Frontal cortex (tissue), 4 donors: Measurements from ENCODE around the gene SLC38A6. TPM values are rescaled to one million over a fixed set of nuclear protein-coding genes. Genes with fewer than 3 reads are reported as not detected.

Experiments used
- DNase-seq, 2 donors: peaks; one replicate each; pipeline ENCODE4 v3.0.0; 2012; ENCODE audit warnings: low spot score in 2 of 2
- FAIRE-seq: peaks from 2 replicates; lab custom pipeline; 2012; peaks lifted over from hg19 to GRCh38; lab: Jason Lieb, UNC
- total RNA-seq: library from RNA; depleted of rRNA; stranded (reverse); fragments of >200 nt; gene quantifications from one replicate; pipeline ENCODE4 v1.2.3, GENCODE V29; 2014
- donor health status: control.
- donor health status: control.
- donor health status: control.

Gene SLC38A6
- 59.5 TPM for total RNA-seq

DNA sequence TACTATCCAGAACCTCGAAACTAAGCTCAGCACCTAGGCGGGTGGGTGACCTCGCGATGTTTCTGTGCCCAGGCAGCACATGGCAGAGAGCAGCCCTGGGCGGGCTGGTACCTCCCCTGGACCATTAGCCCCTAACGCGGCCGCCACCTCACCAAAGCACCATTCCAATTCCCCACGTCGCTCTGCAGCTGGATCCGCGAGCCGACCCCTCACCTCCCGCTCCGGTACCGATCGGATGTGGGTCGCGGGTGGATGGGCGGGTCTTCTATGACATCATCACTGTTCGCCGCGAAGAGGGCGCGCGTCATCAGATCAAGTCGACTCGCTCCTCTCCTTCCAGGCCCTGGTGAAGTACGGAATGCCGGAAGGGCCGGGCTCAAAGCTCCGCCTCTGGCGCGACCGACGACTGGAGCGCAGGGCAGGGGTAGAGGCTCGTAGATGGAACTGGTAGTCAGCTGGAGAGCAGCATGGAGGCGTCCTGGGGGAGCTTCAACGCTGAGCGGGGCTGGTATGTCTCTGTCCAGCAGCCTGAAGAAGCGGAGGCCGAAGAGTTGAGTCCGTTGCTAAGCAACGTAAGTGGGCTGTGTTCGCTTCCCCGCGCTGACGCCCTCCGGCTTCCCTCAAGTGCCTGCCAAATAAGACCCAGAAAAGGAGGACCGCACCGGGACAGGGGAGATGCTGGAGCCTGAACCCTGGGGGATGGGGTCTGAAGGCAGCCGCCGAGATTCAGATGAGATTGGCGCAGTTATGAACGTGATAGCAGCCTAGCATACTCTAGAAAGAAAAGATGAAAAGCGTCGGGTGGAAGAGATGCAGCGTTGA is at the start of gene SLC38A6, which contains the start of gene TRMT5:
Gene SLC38A6, plus strand, starts transcription at position 435 of the 822 bp plus-strand sequence. Its CDS starts 33 bp downstream, at position 468.
Gene TRMT5, minus strand, starts transcription at position 269 of the 822 bp plus-strand sequence. Its CDS starts 106 bp downstream, at position 163.
- peak; percentile 73 to 83 for DNase-seq
- FAIRE-seq, result no peak

DNA sequence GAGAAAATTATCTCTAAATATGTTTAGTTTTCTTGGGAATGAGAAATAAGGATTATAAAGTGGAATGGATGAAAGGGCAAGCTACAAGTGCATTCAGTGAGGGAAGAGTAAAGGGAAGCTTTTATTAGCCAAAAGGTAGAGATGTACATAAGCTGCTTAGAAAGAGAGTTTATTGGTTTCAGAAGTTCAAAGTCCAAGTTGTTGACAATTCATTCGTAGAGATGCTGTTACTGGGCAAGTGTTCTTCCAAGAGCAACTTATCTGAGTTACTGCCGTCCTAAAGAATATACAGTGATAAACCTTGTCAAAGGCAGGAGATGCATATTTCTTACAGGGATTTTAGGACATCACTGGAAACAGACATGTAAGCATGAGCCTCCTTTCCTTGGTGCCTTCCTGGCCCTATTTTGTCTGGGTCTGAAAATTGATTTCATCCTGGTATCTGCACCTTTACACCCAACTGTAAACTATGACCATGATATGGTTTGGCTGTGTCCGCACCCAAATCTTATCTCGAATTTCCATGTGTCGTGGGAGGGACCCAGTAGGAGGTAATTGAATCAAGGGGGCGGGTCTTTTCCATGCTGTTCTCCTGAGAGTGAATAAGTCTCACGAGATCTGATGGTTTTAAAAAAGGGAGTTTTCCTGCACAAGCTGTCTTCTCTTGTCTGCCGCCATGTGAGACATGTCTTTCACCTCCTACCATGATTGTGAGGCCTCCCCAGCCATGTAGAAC is 47.0 kb upstream of the SLC38A6 start:
- FAIRE-seq (no peak), DNase-seq (no peak)

DNA sequence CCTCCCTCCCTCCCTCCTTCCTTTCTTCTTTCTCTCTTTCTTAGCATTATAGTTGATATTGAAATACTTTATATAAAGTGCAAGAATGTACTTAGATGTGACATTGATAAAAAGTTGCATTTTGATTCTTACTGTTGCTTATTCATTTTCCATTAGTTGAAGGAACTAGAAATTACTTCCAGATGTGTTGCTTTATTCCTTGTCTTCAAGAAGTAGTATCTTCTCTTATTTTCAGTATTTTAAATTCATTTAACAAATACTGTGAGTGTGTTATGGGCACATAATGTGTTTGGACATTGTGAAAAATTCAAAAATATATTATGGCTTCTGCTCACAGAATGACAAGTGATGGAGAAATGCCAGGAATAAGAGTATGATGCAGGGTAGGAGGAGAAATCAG is 45.7 kb upstream of the SLC38A6 start:
- DNase-seq (no peak), FAIRE-seq (no peak)

DNA sequence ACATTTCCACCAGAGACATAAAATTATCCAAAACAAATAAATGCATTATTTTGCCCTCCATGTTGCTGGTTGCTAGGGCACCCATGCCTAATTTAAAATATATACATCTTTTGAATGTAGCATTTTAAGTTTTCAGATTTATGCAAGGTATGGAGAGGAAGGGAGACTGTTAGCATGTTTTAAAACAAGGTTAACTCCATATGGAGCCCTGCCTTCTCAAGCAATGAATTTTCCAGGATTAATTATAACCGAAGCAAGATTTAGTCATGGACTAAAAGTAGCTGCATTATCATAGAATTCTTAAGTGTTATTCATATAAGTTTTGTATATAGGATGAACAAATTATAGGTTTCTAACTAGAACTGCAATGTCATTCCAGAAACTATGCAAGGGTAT is 37.4 kb upstream of the SLC38A6 start:
- DNase-seq (no peak), FAIRE-seq (no peak)

DNA sequence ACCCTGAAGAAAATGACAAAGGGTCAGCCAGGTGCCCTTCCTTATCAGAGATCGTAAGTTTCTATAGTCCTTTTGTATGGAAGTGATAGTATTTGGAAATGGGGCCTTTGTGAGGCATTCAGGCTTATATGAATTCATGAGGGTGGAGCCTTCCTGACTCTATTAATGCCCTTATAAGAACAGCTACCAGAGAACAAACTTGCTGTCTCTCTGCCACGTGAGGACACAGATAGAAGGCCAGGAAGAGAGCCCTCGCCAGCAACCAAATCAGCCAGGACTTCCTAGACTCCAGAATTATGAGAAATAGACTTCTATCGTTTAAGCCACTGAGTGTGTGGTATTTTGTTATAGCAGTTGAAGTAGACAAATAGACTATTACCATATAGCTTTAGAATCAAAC is 36.8 kb upstream of the SLC38A6 start:
- FAIRE-seq (no peak), DNase-seq (no peak)

DNA sequence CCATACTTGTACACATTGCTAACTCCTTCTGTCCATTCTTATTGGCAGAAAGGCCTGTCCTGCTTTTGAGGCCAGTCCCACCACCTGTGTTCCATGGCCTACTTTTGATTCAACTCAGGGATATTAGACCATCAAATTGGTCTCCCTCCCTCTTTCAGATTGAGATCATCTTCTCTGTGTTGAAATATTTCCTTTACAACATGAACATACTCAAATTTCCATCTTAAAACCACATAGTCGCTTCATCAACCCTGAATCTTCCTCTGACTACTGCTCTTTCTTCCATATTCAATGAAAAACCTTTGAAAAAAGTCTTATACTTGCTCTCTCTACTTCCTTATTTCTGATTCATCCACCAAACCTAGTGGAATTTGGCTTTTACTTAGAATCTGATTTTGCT is 35.1 kb upstream of the SLC38A6 start:
- DNase-seq (no peak), FAIRE-seq (no peak)

DNA sequence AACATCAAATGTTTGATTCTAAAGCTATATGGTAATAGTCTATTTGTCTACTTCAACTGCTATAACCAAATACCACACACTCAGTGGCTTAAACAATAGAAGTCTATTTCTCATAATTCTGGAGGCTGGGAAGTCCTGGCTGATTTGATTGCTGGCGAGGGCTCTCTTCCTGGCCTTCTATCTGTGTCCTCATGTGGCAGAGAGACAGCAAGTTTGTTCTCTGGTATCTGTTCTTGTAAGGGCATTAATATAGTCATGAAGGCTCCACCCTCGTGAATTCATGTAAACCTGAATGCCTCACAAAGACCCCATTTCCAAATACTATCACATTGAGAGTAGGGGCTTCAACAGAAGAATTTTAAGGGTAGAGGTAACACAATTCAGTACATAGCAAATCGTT is 34.3 kb upstream of the SLC38A6 start:
- FAIRE-seq, result no peak
- no peak for DNase-seq

DNA sequence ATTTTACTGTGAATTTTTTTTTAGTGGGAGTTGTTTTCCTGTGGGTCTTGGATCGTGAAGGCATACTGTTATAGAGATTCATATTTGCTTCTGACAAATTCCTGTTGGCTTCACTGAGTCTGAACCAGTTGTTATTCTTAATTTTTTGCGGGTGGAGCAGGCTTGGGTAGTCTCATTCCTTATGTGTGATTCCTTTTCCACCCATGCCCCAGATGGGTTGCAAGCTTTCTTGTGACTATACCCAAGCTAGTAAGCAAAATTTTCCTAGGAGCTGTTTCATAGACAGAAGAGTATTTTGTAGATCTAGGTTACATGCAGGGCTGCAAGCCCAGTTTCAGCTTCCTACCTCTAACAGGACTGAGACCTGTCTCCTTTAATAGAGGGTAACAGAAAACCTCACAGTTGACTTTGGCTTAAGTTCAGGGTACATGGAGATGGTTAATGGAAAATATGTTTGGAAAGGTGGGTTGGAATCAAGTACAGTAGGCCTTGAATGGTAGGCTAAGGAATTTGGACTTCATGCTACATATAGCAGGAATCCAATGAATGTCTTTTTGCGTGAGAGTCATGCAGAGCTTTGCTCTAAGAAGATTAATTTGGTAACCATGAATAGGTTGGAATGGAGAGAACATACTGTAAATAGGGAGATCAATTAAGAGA is 29.1 kb upstream of the SLC38A6 start:
- DNase-seq (no peak), FAIRE-seq (no peak)

DNA sequence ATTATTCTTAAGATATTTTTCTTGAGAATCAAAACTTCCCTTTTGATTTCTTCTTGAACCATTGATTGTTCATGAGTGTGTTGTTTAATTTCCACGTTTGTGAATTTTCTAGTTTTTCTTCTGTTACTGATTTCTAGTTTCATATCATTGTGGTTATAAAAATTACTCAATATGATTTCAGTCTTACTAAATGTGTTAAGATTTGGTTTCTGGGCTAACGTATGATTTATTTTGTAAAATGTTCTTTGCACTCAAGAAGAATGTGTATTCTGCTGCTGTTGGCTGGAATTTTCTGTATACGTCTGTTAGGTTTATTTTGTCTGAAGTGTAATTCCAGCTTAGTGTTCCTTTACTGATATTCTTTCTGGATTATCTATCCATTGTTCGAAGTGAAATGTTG is 24.8 kb upstream of the SLC38A6 start:
- FAIRE-seq (no peak), DNase-seq (no peak)

DNA sequence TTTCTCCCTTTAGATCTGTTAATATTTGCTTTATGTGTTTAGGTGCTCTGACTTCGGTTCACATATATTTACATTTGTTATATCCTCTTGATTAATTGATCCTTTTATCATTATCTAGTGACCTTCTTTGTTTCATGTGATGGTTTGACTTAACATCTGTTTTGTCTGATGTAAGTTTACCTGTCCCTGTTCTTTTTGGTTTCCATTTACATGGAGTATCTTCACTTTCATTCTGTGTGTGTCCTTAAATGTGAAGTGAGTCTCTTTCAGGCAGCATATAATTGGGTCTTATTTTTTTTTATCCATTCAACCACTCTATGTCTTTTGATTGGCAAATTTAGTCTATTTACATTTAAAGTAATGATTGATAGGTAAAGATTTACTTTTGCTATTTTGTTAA is 24.4 kb upstream of the SLC38A6 start:
- FAIRE-seq (no peak), DNase-seq (no peak)

DNA sequence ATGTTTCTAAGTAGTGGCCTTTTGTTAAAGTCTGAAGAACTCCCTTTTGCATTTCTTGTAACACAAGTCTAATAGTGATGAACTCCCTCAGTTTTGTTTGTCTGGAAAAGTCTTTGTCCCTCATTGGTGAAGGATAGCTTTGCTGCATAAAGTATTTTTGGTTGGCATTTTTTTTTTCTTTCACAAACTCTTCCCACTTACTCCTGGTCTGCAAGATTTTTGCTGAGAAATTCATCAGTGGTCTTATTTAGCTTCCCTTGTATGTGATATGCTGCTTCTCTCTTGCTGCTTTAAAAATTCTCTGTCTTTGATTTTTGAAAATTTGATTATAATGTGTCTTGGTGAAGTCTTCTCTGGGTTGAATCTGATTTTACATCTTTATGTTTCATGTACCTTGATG is 22.9 kb upstream of the SLC38A6 start:
- FAIRE-seq (no peak), DNase-seq (no peak)

DNA sequence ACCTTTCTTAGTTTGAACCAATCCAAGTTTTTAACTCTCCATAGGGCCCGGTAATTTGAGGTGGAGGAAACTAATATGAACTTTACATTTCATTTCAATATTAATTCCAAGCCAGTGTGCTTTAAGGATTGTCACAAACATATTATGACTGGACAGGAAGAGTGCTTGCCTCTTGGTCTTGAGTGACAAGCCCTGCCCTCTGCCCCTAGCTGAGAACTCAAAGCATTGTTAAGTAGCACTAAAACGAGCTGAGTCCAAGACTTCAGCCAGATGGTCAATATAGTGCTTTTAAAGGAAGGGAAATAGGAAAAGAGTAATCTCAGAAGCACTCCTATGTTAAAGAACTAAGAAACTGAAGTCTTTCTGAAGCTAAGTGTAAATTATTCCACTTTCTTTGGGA is 17.3 kb upstream of the SLC38A6 start:
- FAIRE-seq, result no peak

DNA sequence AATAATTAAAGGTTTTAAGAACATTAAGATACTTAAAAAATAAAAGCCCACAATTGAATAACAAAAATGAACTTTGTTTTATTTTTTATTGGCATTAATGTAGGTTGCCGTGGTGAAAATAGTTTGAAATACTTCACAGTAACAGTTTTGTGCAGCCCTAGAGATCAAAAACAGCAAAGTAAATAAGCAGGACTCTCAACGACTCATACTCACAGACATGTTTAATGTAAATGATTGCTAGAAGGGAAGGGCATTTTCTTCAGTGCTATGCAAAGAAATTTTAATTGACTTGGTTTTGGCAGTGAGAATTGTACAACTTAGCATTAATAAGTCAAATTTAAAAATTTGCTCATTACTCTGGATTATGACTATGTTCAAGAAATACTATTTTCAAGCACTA is 16.1 kb upstream of the SLC38A6 start:
- no peak for FAIRE-seq
- no peak for DNase-seq

More for the DNA sequence above, 17.3 kb upstream of the SLC38A6 start:
- DNase-seq, result no peak

DNA sequence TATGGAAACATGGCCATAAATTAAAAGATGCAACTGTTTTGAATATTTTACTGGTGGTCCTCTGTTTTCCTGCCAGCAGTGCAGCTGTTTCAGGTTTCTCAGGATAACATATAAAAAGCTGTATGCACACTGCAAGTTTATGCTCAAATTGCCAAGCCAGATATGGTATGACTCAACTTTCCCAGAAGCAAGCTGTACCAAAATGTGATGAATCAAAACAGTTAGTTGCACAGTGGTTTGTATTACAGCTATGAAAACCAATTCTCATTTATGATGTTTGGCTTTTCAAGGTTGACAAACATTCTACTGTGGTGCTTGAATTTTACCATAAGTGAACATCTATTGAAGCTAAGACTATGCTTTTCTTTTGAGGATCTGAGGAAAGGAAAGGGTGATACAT is 15.6 kb upstream of the SLC38A6 start:
- FAIRE-seq, result no peak
- DNase-seq, result no peak

DNA sequence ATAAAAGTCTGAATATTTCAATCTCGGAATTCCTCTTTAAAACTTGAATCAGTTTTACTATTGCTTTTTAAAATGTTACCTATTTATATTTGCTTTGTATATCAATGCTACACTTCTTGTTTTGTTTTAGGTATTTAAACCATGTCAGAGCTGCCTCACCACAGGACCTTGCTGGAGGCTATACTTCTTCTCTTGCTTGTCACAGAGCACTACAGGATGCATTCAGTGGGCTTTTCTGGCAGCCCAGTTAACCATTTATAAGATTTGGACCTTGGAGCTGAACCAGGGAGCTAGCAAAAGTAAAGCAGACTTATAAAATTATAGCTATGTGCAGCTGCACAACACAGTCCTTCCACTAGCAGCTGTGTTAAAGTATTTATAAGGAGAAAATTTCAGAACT is 12.9 kb upstream of the SLC38A6 start:
- DNase-seq (no peak), FAIRE-seq (no peak)

DNA sequence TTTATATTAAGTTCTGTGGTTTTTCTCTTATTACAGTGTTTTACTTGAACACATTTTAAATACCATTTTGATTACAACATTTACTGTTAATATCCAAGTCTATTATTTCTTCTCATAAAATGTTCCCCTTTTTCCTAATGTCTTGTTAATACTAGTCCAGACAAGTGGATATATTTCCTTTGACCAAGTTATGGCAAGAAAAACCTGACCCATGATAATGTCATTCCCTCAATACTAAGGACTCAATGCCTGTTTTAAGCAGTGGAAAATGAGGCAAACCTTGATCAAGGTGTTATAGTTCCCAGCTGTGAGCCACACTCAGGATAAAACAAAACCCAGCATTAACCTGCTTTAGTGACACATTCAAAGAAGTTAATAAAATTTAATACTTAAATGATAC is 12.4 kb upstream of the SLC38A6 start:
- no peak for DNase-seq
- no peak for FAIRE-seq

DNA sequence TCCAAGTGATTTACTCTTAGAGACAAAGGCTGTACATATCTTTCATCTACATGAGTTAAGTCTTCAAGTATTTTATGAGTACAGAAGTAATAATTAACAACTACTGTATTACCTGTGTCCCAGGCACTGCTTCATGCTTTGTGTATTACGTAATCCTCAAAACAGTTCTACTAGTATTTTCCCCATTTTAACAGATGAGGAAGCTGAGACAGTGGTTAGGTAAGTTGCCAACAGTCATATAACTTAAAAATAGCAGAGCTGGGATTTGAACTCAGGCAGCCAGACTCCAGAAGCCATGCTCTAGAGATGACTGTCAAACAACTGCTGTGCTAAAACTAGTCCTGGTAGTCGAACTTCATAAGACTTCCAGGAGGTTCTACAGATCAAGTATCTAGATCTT is 10.9 kb upstream of the SLC38A6 start:
- no peak for DNase-seq
- no peak for FAIRE-seq

DNA sequence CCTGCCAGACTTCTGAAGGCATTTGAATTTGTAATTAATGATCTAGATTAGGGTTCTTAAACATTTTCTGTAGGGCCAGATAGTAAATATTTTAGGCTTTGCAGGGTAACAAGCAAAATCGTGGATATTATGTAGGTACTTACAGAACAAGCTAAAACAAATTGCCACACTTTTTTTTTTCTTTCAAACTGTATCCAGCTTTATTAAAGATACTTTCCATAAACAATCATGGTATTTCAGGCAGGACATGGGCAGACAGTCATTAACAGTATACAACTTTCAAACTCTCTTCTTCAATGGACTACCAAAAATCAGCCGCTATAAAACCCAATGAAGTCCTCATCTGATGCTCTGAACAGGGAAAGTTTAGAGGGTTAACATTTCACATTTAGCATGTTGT is 9.8 kb upstream of the SLC38A6 start:
- no peak for FAIRE-seq

DNA sequence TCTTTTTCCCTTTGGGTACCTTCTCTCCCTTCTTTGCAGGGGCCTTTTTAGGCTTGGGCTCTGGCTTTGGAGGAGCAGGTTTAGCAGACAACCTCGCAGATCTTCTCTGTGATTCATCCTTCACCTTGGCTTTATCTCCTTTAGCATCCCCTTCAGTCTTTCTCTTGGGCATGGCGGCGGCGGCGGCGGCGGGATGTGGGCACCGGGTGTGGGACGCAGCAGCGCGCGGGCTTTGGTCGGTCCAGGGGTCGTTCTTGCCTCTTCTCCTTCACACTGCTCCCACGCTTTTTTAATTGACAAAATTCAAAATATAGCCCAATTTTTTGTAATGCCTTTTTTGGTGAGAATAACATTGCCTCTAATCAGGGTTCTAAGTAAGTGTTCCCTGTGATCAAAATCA is 8.8 kb upstream of the SLC38A6 start:
- DNase-seq (no peak), FAIRE-seq (no peak)

More for the DNA sequence above, 9.8 kb upstream of the SLC38A6 start:
- no peak for DNase-seq

DNA sequence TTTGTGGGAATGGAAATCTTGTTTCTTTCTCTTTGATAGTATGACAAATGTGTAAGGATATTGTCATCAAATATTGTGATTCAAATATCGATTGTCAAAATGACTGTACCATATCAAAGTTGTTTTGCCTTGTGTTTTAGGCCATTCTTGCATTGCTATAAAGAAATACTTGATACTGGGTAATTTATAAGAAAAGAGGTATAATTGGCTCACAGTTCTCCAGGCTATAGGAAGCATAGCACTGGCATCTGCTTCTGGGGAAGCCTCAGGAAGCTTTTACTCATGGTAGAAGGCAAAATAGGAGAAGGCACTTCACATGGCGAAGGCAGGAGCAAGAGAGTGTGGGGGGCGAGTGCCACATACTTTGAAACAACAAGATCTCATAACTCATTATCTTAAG is 8.0 kb upstream of the SLC38A6 start:
- FAIRE-seq, result no peak
- no peak for DNase-seq
